ENCODE results near the gene LMF2. TPM values are rescaled to one million over a fixed set of nuclear protein-coding genes. Genes with fewer than 3 reads are reported as not detected.

Gene LMF2
- total RNA-seq, 3 donors from 2014 or later (not counting 1 experiment from before 2014, with no cell fraction given) = 114 to 129 (median 122) TPM

DNA sequence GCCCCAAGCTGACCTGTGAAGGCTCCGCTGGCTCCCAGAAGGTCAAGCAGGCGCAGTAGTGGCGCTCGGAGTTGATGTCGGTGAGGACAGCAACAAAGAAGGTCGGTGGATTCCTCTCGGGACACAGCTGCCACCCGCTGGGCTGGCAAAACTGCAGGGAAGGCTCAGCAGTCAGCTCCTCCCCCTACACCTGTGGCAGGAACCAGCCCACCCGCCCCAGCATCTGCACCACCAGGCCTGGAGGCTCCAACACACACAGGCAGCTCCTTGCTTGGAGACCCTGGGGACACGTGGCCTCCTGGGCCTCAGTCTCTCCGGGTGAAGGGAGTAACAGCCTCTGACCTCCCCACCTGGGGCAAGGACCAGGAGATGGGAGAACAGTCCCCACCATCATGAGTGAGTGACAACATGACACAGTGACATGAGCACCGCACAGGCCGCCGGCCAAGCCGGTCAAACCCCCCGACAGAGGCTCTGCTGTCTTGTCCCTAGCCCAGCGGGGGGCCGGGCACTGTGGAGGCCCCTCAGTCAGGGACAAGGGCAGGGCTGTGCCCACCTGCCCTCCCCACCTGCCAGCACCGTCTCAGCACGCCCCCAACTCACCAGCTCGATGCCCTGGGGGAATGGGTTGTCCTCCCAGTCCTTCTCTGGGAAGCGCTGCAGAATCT lies 39.6 kb downstream of the LMF2 start:
- Mint-ChIP-seq H3K4me1 (peaks cover 27 to 62% of the 10 kb centered on the region in 2 donors), H3K9me3 (no peaks in the 10 kb centered on the region), H3K4me3 (no peak overlapping the region), H3K36me3 (no peaks in the 10 kb centered on the region), H3K27ac (peak overlapping the region; percentile 80 to 91), H3K27me3 (ENCODE audit: low read depth in 2 of 2) (no peaks in the 10 kb centered on the region)
- TF ChIP-seq, protein P1, sequence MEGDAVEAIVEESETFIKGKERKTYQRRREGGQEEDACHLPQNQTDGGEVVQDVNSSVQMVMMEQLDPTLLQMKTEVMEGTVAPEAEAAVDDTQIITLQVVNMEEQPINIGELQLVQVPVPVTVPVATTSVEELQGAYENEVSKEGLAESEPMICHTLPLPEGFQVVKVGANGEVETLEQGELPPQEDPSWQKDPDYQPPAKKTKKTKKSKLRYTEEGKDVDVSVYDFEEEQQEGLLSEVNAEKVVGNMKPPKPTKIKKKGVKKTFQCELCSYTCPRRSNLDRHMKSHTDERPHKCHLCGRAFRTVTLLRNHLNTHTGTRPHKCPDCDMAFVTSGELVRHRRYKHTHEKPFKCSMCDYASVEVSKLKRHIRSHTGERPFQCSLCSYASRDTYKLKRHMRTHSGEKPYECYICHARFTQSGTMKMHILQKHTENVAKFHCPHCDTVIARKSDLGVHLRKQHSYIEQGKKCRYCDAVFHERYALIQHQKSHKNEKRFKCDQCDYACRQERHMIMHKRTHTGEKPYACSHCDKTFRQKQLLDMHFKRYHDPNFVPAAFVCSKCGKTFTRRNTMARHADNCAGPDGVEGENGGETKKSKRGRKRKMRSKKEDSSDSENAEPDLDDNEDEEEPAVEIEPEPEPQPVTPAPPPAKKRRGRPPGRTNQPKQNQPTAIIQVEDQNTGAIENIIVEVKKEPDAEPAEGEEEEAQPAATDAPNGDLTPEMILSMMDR (IDR thresholded peaks at IDR 0.05) = no peak
- Histone ChIP-seq H3K27ac (ENCODE audit: low read length) (peak overlapping the region; percentile 1), H3K4me3 (ENCODE audit: low read length) (no peak overlapping the region), H3K4me1 (ENCODE audit: control insufficient read depth, insufficient read depth, low read length) (peaks cover 53% of the 10 kb centered on the region), H3K36me3 (ENCODE audit: control insufficient read depth, insufficient read depth, low read length) (peaks cover 54% of the 10 kb centered on the region), H3K27me3 (ENCODE audit: control insufficient read depth, insufficient read depth, low read length) (no peaks in the 10 kb centered on the region), H3K9me3 (ENCODE audit: control insufficient read depth, insufficient read depth, low read length) (no peaks in the 10 kb centered on the region)
- no peak for DNase-seq
- 87% methylated on average over 22 of the region's 22 CpGs for WGBS (ENCODE audit: insufficient coverage)
- no peak for ATAC-seq
- intact Hi-C loops (cut with micrococcal nuclease) = no loop called here

DNA sequence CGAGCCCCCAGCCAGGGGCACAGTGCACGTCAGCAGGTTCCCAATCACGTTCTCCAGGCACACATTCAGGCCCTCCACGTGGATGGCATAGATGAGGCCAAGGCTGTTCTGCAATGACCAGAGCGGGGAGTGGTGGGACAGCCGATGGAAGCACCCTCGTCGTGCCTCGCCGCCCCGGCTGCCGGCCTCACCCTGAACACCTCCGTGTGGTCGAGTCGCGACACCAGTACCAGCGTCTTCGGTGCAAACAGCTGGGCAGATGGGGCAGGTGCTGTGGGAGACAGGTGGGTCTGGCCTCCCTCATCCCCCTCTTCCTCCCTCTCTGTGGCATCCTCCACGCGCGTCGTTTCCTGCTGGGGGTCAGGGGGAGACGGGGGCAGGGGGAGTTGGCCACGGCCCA lies 40.2 kb downstream of the LMF2 start:
- H3K4me1 Mint-ChIP-seq = peaks cover 24 to 56% of the 10 kb centered on the region in 2 donors
- TF ChIP-seq, protein P1 (IDR thresholded peaks at IDR 0.05) = no peak
- intact Hi-C loops (cut with micrococcal nuclease) = no loop called here
- DNase-seq (no peak), ATAC-seq (no peak)
- H3K27ac ChIP-seq (ENCODE audit: low read length) = no peak overlapping the region
- no peaks in the 10 kb centered on the region for H3K9me3 ChIP-seq (ENCODE audit: control insufficient read depth, insufficient read depth, low read length)
- no peaks in the 10 kb centered on the region for H3K9me3 Mint-ChIP-seq
- peaks cover 57% of the 10 kb centered on the region for H3K36me3 ChIP-seq (ENCODE audit: control insufficient read depth, insufficient read depth, low read length)
- no peaks in the 10 kb centered on the region for H3K36me3 Mint-ChIP-seq
- H3K27me3 ChIP-seq (ENCODE audit: control insufficient read depth, insufficient read depth, low read length) = no peaks in the 10 kb centered on the region
- H3K4me1 ChIP-seq (ENCODE audit: control insufficient read depth, insufficient read depth, low read length) = peaks cover 47% of the 10 kb centered on the region
- H3K27ac Mint-ChIP-seq = peak overlapping the region; percentile 50 to 78
- WGBS (ENCODE audit: insufficient coverage) = 88% methylated on average over 20 of the region's 24 CpGs
- no peak overlapping the region for H3K4me3 Mint-ChIP-seq
- H3K27me3 Mint-ChIP-seq (ENCODE audit: low read depth in 2 of 2) = no peaks in the 10 kb centered on the region
- no peak overlapping the region for H3K4me3 ChIP-seq (ENCODE audit: low read length)

DNA sequence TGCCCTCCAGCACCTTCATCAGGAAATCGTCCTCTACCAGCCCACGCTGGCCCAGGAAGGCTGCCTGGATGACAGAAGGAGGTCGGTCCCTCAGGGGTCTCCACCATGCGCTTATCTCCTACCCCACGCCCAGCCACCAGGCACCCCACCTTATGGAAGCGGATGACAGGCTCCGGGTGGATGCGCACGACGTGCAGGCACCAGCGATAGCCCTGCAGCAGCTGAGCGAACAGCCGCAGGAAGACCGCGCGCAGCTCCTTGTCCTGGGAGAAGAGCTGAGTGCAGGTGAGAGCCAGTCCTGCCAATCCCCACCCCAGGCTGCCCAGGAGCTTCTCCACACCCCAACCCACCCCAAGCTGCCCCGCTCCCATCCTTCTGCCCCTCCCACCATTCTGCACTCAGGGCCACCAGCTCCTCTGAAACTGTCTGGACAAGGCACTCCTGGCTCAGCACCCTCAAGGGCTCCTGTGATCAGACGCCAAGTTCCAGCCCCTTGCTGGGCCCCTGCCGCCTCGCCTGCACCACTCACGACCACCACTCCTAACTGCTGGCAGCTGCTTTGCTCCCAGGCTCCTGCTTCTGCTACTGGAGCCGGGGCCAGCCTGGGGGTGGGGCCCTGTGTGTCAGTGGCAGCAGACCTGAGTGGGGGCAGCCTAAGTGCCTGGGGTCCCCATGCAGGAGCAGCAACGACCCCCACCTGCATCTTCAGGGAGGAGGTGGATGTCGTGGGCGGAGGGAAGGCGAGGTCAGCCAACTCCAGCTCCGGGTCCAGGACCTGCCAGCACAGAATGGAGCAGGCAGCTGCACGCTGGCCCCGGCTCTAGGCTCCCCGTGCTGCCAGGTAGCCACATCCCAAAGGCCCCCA lies 42.2 kb downstream of the LMF2 start:
- ATAC-seq = no peak
- peaks cover 15 to 36% of the 10 kb centered on the region in 2 donors for H3K4me1 Mint-ChIP-seq
- Histone ChIP-seq H3K4me1 (ENCODE audit: control insufficient read depth, insufficient read depth, low read length) (peaks cover 27% of the 10 kb centered on the region), H3K36me3 (ENCODE audit: control insufficient read depth, insufficient read depth, low read length) (peaks cover 74% of the 10 kb centered on the region), H3K9me3 (ENCODE audit: control insufficient read depth, insufficient read depth, low read length) (no peaks in the 10 kb centered on the region), H3K27ac (ENCODE audit: low read length) (no peak overlapping the region), H3K4me3 (ENCODE audit: low read length) (no peak overlapping the region), H3K27me3 (ENCODE audit: control insufficient read depth, insufficient read depth, low read length) (no peaks in the 10 kb centered on the region)
- TF ChIP-seq, protein P1 (IDR thresholded peaks at IDR 0.05) = no peak
- no peak overlapping the region for H3K4me3 Mint-ChIP-seq
- no peaks in the 10 kb centered on the region for H3K36me3 Mint-ChIP-seq
- H3K9me3 Mint-ChIP-seq = no peaks in the 10 kb centered on the region
- no peak for DNase-seq
- intact Hi-C loops (cut with micrococcal nuclease) = no loop called here
- H3K27ac Mint-ChIP-seq = no peak overlapping the region
- H3K27me3 Mint-ChIP-seq (ENCODE audit: low read depth in 2 of 2) = no peaks in the 10 kb centered on the region
- WGBS (ENCODE audit: insufficient coverage) = 97% methylated on average over 30 of the region's 30 CpGs

Measured in natural killer cell (primary cell).